Ammon's horn (tissue), 1 donor: Measurements from ENCODE around the gene DNAH1.

ENCODE experiments used
- DNase-seq: peaks from one replicate; pipeline ENCODE4 v3.0.0-alpha.2; 2016; ENCODE audit warnings: low spot score

DNAH1 gene

DNA sequence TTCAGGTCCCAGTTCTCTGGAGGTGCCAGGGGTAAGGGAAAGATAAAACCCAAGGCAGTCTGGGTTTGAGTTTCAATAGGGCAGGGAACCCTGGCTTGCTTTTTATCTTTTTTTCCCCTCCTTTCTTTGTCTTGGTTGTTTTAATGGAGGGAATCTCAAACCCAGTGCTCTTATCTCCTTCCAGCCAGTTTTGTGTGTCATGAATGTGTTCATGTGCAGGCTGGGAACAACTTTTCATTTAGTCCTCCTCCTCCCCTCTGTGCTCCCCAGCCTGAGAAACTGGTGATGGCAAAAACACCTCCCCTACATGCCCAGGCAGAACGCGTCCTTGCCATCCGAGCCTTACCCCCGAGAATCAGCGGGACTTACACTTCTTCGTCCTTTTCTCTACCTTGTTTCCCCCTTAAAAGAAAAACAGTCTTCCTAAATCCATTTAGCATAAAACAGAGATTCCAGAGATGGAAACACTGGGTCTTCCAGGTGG is 117.9 kb downstream of the DNAH1 start:
- no peak for DNase-seq

DNA sequence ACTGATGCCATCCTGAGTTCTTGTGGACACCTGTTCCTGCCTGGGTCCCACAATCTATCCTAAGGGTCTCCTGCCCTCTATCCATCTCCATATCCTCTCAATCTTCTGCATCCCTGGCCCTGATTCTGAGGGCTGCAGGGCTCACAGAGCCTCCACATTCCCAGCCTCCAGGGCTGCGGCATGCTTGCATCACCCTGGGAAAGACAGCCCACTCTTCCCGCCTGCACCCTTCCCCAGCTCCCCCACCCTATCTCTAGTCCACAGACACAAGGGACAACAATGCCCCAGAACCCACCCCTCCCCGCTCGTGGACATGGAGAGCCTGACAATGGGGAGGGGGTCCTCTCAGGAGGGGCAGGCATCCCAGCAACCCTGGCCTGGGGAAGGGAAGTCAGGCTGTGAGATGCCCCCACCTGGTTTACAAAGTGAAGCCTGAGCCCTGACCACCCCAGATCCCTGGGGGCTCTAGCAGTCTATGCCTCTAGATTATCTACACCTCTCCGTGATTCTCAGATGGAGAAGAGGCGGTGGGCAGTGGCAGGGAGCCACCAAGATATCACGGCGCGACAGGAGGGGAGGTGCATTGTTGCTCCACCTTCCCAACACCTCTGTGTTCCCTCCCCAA is 118.5 kb downstream of the DNAH1 start:
- DNase-seq = no peak

DNA sequence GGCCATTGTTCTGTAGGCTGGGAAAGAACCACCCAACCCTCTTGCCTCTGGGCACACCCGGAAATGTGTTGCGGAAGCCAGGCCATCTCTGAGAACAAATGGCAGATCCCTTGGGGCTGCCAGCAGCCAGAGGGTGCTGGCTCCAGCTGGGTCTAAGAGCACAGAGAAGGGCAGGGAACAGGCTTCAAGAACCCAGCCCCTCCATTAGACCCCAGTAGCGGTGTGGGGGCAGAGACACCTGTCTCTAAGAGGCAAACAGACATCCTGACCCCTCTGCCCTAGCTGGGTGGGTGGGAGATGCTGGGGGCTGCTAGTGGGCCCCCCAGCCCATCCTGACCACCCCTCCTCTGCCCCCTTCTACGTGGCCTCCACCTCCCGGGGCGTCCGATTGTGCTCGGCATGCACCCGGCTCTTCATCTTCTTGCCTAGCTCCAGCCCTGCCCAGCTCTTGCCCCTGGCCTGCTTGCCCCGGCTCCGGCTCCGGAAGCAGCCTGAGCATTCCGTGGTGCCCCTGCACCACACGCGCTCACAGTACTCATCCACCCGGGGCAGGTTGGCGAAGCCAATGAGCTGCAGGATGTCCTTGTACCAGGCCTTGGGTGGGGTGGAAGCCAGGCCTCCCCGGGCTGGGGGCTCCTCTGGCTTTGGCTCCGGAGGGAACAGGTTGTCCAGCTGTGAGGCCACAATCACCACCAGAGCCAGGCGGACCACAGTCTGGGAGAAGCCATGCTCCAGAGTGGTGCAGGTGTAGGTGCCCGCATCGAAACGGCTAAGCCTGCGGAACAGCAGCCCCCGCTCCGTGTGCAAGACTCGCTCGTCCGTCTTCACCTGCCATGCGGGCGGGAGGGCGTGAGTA is 119.4 kb downstream of the DNAH1 start:
- no peak for DNase-seq

DNA sequence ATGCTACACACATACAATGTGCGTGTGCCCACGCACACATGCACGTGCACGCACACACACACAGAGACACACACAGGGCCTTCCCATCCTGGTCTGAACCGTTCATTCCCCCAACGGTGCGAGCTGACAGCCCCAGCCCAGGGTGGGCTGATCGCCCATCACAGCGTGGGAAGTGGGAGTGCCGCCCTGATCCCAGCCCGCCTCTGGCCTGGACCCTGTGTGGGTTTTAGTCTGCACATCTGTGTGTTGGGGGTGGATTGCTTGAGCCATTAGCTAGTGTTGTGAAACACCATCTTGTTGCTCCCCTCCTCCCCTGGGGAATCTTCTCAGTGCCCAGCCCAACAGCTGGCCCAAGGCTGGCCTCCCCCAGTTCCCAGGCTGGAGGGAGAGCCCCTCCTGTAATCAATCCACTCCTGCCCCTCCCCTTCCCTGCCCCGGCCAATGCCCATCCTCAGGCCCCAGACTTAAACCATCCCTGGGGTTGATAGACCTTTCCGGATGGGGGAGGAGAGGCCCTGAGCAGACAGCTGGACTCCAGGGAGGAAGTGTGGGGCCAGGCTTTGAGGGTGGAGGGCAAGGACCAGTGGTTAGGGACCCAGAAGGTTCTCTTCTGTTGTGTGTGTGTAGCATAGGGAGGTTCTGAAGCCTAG is 120.5 kb downstream of the DNAH1 start:
- DNase-seq = no peak

DNA sequence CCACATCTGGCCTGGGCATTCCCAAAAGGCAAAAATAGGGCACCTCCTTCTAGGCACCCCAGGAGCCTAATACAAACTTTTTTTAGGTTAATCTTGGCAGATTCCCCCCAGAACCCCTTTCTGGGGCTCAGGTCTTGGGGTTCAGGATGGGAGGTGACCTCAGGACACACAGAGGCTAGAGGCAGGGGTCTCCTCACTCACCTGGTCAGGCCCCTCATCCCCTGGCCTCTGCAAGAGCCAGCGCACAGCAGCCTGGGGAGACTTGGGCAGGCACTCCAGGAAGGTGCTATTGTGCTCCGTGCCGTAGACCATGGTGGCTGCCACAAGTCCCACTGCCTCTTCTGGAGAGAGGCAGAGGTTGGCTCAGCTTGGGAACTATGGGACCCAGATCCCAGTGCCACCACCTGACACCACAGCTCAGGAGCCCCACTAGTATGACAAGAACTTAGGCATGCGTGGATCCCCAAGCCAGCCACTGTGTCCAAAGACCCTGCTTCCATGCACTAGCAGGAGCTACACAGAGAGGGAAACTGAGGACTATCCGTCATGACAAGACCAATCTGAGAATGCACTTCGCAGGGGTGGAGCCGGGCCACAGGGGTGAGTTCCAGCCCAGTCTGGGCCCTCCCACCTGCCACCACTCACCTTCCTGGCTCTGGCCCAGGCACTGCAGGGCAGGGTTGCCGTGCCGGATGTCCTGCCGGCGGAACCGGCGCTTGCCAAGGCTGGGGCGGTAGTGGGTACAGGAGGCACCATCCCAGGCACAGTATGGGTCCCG is 121.4 kb downstream of the DNAH1 start:
- no peak for DNase-seq

DNA sequence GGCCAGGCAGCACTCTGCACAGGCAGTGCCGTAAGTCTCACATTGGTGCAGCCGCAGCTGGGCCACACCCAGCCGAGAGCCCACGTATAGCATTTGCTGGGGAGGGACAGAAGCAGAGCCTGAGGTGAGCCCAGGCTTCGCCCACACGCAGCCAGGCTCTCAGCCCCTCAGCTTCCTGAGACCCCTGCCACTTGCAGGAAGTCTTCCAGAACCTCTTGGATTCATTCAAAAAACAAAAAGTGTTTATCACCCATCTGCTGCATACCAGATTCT is 121.9 kb downstream of the DNAH1 start:
- DNase-seq = no peak

DNA sequence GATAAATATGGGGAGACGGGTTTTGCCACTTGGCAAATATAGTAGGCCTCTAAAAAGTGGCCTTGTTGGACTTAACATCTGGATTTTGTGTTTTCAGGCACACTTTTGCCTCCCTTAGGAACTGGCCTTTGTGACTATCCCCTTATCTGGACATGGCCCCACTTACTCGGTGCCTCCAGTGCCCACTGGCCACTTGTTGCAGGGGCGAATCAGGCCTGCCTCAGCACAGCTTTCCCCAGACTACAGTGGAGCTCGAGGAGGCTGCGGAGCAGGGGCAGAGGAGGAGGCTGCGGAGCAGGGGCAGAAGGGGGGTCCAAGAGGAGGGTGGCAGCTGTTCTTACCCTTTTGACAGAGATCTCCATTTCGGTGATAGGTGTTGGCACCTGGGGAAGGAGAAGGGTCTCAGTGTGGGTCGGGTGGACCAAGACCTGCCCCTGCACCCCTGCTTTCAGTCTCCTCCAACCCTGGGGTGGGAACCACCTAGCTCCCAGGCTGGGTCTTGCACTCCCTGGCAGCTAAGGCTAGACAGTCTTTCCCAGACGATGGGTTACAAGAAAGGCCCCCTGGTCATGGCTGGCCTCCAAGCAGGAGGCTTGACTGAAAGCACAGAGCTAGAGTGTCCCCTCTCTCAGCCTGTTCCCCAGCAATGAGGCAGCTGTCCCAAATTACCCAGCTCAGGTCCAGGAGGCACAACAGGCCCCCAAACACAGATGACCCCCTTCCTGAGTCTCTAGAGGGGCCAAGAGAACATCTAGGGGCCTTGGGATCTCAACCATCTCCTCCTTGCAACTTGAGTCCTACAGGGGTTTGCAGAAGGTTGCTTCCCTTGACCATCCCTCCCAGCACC is 122.7 kb downstream of the DNAH1 start:
- DNase-seq = no peak

DNA sequence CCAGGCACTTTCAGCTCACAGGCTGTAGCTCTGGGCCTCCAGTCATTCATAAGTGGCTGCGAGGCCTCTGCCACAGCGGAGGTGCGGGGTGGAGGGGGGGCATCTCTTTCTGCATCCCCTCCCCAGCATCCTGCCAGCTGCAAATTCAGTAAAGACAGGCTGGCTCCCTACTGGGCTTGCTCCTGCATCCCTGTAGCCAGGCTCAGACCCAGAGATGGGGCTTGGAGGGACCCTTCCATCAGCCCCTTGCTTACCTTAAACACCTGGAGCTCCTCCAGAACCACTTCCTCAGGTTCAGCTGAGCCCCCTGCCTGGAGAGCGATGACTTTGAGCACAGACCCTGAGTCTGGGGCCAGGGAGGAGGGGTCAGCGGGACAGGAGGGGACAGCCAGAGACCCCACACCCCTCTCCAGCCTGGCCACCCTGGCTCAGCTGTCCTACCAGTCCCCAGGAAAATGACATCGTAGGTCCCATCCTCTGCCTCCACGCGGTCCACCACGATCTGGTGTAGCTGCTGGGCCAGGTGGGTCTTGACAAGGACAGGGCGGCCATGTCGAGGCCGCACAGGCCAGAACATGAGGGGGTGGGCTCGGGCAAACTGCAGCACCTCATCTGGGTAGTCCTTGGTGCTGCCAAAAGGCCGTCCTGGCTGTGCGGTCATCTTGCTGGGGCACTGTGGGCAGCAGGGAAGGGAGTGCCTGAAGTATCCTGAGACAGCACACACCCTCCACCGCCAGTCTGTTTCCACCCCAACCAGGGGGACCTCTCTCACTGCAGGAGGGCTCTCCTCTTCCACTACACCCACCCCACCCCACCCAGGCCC is 123.5 kb downstream of the DNAH1 start:
- no peak for DNase-seq

DNA sequence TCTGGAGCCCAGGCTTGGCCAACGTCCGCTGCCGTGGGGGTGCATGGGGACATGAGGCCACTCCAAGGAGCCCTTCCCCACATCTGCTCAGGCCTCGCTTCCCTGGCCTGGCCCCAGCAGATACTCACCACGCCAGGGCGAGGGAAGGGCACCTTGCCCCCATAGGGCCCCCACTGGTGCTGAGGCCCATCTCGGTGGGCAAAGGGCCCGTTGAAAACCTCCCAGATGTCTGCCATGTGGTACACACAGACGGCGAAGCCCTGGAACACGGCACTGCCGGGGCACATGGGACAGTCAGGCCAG is 124.1 kb downstream of the DNAH1 start:
- no peak for DNase-seq

DNA sequence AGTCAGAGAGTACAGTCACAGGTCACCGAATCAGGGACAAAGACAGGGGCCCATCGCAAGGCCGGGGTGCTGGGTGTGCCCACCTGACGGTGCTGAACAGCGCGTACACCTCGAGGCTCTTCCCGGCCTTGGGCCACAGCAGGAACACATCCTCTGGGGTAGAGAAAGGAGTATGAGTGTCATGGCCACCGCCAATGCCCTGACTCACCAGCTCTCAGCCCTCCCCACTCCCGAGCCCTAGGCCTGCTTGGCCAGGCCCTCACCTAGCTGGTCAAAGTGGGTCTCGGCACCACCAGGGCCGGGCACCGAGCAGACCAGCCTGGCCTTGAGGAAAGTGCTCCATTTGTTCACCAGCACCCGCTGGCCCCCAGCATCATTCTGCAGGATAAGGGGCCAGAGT is 124.6 kb downstream of the DNAH1 start:
- DNase-seq = no peak

DNA sequence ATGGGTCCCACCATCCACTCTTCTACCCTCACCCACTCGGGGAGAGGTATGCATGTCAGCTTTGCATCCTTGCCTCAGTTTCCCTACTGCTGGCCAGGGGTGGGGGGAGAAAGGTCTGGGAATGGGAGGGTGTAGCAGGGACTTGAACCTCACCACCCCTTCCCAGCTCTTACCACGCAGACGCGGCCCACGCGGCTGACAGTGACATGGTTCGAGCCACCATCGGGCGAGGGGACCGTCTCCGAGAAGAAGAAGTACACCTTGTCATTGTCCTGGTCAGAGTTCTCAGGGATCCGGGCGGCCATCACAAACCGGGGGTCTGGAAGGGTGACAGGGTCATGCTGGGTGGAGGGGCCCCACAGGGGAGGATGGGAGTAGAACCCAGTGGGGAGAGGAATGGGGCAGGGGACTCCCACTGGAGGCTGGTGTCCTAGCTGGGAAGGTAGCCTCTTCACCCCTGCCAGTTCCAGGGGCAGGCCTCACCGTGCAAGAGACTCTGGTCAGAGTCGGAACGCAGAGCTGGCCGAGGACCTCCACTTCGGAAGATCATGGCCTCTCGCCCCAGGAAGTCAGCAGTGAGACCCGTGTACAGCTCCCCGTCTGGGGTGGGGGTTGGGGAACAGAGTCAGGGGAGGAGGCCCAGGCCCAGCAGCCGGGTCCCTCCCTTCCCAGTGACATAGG is 125.1 kb downstream of the DNAH1 start:
- no peak for DNase-seq

DNA sequence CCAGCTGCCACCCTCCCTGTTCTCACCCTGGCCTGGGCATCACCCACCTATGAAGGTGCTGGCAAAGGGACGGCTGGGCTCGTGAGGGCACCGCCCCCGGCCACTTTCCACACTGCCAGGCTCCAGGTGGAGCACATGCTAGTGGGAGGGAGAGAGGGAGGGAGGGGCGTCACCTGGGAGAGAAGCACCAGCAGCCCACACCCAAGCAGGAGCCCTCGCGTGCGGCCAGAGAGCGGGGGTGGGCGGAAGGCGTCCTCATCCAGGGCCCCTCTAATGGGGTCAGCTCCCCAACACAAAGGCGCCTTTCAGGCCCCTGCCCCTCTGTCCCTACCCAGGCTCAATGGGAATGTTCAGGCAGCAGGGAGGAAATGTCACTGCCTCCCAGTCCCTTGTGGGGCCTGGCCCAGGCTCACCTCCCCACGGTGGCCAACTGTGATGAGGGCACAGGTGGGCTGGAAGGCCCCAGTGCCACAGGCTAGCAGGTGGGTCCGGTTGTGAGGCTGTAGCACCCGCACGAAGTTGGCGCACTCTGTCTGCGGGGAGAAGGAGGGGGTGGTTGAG is 125.7 kb downstream of the DNAH1 start:
- DNase-seq = no peak

DNA sequence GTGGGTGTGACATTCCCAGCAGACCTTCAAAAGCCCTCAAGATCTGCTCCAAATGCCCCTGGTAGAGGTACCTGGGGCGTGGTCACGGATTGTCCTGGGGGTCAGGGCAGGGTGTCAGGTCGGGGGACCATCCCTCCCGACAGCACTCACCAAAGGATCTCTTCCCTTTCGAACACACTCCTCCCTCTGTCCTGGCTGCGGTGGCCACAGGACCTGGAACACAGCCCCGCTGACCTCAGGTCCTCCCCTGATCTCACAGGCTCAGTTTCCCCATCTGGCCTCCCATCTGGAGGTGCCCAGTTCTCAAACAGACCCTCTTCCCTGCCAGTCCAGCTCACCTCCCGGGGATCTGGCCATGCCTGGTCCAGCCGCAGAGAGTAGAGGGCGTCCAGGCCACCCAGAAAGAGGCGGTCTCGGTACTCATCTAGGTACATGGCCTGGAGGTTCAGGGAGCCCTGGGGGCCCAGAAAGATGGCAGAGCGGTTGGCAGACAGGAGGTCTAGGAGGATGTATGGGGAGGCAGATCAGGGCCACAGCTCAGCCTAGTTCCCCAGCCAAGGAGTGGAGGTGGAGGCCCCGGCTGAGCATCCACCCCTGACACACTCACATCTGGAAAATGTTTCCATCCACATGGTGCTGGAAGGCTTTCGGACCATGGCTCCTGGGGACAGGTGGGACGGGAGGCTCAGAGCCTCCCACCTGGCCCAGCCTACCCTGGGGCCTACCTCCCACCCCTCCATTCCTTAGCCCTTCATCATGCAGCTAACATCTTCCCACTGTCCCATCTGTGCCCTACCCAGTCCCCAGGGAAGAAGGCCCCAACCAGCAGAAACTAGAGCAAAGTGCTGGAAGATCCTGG is 126.5 kb downstream of the DNAH1 start:
- no peak for DNase-seq

DNA sequence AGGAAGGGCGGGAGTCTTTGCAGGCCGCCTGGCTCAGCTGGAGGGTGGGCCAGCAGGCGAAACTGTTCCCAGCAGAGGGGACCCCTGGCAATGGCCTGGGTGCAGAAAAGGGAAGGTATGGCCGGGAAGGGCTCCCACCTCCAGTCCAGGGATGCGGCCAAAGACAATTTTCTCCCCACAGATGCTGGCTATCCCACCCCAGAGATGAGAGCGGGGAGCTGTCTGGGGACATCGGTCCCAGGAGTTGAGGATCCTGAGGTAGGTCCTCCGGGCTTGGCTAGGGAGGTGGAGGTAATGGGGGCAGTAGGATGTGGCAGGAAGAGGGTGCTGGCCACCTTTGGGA is 127.1 kb downstream of the DNAH1 start:
- DNase-seq = no peak

DNA sequence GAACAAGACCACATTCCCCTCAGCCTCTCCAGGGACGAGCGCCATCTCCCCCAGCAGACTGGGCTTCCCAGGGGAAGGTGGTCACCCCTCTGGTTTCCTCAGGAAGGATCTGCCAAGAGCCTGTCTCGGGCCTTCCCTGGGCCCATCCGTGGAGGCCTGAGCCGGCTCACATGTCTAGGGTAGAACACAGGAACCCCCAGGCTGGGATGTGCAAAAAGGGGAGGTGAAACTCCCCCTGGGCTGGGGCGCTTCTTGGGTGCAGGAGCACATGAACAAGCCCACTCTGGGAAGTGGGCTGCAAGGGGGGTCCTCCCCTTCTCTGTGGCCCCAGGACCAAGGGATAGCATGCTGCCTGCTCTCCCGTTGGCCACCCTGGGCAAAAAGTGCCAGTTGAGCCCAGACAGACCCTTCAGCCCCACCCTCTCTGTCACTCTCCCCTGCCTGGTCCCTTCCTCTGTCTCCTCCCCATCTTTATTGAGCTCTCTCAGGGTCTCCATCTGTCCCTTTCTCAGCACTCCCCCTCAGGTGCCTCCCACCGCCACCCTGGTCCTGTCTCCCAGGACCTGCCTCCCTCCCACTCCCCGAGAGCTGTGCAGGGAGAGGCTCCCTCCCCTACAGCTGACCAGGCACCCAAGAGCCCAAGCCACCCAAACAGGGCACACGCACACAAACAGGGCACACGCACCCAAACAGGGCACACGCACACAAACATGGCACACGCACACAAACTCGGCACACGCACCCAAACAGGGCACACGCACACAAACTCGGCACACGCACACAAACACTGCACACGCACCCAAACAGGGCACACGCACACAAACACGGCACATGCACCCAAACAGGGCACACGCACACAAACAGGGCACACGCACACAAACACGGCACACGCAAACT is 127.9 kb downstream of the DNAH1 start:
- DNase-seq = no peak

DNA sequence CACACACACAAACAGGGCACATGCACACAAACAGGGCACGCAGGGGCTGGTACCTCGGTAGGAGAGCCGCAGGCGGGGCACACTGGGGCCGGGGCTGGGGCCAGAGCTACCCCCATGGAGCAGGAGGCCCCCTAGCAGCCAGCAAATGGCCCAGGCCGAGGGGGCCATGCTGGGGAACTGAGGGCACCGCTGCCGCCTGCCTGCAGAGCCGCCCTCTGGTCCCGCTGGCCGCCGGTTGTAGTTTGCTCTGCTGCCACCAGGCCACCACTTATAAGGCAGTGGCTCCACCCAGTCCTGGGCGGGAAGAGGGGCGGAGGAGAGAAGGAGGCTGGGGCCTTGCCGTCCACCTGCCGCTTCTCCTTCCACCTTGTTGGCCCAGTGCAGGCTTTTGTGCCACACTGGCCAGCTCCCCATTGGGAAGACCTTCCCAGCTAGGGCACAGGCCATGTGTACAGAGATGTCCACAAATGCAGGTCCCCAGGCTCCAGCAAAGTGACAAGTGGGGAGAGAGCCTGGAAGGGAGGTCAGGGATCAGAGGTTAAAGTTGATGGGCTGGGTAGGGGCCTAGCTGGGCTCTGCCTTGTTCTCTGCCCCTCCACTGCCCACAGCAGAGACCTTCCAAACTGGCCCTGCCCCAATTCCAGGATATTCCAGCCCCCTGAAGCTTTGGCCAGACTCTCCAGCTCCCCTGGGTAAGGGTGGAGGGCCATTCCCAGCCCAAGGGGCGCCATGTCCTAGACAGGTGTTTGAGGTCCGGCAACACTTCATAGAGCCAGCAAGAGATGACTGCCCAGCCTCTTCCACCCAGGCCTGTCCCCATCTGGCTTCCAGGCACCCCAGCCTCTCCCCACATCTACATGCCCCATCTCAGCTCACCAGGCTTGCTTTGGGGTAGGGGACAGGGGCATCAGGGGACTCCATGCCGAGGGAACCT is 129.0 kb downstream of the DNAH1 start, which contains the start of gene SEMA3G:
Gene SEMA3G, minus strand, starts transcription at position 244 of the 934 bp plus-strand sequence. Its CDS starts 76 bp downstream, at position 168.
- no peak for DNase-seq

DNA sequence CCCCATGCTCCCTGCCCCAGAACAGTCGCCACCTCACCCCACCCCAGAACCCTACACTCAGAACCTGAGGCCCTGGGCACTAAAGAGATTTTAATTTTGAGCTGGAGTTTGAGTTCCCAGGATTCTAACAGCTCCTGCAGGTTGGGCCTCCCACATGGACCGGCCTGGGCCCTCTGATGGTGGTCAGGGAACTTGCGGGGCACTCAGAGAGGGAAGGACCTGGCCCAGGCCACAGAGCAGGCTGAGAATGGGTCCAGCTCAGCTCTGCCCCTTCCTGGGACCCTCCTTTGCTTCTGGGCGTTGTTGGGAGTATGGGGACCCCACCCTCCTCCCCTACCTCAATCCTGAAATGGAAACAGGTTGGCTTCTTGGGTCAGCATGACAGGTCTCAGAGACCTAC is 129.9 kb downstream of the DNAH1 start:
- DNase-seq = no peak
